Inferior parietal cortex (tissue), 1 donor: ENCODE results near the gene TLL1.
A peak's percentile ranks its signal among the peaks of the same experiment; 100 is the strongest.

Experiments
- DNase-seq: peaks from one replicate; pipeline ENCODE4 v3.0.0-alpha.2; 2016; ENCODE audit errors: extremely low spot score

TLL1 gene

DNA sequence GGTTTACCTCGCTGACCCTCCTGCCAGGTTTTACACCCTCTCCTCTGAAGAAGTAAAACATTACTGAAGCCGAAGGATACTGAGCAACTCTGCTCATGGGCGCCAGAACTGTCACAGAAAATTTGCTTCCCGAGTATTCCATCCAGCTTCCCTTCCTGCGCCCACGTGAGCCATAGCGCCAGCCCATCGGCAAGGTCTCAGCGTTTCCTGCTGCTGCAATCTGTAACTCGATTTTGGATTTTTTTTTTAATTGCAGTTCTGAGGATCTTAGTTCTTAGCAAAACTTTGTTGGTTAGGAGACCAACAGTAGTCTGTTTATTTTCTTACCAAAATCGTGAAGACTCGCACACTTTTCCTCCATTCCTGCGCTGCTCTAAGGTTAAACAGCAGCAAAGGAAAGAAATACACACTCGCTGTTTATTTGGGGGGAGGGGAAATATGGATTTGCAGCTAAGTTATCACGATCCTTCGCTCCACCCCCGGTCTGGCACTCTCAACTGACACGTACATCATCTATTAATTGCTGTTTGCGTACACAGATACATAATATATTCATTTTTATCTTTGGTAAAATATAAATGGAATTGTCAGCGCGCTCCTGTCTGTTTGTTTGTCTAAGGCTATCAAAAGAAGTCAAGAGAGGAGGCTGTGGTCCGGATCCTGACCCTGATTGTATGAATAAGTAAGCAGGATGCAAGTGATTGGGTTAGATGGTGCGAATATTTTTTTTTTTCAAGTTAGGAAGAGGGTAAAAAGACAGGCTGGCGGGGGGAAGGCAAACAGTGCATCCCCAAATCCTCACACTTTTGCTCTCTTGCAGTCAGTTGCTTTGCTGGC is at the start of gene TLL1:
Gene TLL1, plus strand, starts transcription at position 777 of the 837 bp plus-strand sequence. CDS start 668 bp downstream, outside the sequence.
- peak; percentile 36 for DNase-seq

DNA sequence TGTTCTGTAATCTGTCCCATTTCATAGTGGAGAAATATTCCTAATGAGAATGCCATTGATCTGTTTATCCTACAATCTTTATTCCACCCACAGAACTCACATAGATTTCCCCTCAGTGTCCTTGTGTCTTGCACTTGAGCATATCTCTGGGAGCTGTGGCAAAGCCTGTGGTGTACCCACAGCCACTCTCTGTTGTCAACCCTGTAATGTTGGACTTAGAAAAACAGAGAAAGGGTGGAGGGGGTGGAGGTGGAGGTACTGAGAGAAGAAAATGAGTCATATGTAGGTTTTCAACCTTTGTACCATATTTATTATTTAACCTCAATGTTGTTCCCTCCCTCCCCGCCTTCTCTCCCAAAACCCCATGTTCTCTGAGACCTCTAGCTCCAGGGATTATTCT is 46.9 kb upstream of the TLL1 start:
- no peak for DNase-seq

DNA sequence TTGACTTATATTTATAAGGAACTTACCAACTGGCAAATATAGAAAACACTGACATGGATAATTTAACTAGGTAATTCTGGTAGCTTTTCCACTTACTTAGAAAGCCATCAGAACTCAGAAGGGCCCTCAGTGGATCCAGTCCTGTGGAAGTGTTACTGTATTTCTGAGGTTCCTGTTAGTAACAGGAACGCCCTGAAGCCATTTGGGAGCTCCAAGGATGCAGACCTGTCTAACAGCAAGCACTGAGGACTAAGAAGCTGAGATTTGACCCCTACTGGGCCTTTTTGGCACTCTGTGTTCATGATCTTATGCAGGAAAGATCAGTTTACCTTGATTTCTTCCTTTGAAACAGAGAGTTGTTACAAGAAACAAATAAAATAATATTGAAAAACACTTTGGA is 46.0 kb upstream of the TLL1 start:
- no peak for DNase-seq

DNA sequence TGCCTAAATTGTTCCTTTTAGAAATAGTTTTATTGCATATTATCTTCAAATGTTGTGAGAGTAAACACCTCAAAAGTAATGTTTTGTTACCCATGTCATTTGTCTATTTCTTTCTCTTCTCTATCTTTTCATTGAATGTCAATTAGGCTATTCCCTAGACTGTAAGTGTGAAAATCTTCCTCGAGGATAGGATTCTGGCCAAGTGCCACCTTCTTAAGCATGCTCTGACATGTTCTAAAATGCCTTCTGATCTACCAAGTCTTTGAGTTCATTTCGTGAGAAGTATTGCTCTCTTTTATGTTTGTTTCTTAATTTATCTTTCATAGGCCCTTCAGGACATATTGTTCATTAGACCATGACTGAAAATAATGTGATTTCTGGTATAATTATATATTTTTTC is 44.1 kb upstream of the TLL1 start:
- no peak for DNase-seq

DNA sequence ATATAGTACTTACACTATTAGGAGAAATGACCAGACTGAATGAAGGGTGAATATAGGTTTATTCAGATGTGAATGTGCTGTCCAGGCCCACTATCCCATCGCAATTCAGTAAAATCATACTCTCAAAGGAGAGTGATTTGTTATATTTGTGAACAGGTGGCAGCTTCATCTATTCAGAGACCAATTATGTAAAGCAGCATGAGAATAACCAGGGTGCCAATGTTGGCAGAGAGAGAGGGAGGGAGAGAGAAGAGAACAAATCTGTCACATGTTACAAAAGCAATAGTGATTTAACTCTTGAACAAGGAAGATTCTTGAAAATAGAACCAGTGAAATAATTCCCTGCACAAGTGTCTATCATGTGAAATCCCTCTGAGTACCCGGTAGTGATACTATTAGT is 38.9 kb upstream of the TLL1 start:
- DNase-seq: no peak

DNA sequence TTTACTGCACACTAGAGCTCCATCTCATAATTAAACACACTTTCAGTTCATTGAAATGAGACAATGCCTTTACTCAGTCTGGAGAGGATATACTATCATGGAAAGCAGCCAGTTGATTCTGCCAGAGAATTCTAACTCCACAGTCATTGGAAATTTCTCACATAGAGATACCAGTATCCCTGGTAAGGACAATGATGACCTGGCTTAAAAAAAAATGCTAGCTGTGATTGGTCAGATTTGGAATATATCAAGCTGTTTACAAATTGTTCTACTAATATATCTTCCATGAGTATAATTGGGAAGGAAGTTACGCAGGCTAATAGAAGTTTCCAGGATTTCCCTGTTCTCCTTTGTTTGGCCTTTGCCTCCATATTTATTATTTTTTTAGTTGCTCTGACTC is 34.5 kb upstream of the TLL1 start:
- DNase-seq: no peak

DNA sequence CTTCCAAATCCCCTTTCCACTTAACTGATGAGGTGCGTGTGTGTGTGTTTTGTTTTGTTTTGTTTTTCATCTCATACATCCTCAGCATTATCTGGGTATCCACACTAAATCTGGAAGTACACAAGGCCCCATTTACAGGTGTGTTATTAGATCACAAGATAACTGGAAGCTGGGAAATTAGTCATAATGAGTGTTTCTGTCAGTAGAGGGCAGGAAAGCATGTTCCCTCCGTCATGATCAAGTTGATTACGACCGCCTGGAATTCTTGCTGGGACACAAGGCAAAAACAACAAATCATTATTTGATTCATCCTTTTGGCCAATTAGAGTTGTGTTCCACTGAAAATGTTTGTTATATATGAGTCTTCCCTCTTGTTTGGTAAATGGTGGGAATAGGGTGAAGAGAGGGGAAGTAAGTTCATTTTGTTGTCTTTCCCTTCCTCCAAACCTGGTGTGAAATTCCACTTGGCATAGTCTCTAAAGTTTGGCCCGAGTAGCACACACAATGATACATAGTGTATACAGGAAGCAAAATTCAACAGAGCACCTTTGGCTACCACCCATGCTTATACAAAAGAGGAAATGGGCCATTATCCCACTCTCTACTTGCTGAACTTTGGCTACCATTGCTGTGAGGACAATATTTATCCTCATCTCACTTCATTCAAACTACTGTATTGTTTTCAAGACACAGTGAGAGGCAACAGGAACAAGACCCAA is 33.3 kb upstream of the TLL1 start:
- no peak for DNase-seq

DNA sequence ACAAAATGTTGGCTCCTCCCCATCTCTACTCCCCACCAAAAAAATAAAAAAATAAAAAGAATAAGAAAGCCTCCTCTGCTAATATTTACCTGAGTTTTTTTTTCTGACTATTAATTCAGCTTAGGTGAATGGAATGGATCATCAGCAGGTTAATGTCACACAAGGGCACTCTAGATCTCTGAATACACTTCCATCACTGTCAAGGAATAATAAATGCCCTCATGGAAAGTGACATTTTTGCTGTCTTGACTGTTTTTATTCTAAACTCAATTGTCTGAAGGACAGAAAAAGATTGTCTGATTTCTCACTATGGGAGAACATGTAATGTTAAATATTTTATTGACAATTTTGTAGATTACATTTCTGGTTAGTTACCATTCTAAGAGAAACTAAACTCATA is 30.4 kb upstream of the TLL1 start:
- no peak for DNase-seq

DNA sequence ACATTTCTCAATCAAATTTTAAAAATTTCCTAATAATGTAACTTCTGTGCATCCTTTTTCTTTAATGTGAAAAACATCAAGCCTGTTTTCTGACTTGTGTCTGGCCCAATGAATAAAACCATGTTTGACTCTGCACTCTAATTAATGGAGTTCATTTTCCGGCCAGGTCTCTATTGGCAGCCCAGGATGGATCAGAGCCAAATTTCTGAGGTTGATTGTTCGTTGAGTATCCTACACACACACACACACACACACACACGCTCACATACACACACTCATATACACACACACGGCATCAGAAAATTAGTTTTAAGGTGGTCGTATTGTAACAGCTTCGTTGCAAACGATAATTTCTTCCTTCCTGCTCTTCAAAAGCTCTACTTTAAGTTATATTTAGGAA is 28.9 kb upstream of the TLL1 start:
- no peak for DNase-seq

DNA sequence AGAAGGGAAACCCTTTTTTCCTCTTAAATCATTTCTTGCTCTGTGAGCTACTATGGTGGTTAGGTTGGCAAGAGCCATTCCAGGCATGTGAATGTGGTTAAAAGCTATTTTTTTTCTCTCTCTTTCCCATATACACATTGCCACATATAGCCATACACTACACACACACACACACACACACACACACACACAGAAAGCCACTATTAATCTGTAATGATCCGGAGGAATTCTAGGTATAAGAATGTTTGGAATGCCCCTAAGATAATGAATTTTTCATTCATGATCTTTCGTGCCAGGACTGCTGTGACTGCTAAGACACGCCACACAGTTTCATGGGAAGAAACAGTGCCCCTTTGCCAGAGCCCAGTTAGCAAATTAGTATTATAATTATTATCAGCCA is 21.8 kb upstream of the TLL1 start:
- DNase-seq: no peak

DNA sequence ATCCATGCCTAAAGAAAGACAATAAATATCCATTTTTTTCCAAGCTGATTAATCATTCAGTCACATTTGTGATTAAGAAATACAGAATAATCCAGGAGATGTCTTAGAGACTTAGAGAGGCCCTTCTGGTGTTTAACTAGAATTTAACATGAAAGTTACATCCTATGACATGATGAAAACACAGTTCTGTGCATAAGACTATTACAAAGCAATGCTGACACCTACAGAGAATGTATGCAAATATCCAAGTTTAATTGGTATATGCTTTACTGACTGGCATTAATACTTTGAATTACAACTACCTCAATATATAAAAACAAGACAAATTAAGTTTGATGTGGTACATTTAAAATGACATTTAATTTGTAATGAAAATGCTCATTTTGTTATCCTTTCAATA is 17.8 kb upstream of the TLL1 start:
- no peak for DNase-seq

DNA sequence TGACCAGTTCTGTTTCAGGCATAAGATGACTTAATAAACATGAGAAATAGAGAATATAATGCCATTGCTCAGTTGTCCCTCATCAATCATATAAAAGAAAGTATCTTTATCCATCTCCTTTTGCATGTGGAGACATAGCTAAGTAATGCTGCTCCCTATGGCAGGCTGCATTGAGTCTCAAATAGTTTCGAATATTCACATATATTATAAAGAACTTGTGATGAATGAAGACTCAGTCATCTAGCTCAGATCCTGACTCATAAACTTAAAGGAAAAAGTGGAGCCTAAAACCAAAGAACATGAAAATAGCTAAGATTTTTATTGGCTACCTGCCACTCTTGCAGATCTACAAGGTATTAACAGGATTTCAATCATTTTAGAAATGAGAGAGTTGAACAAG is 11.7 kb upstream of the TLL1 start:
- no peak for DNase-seq

DNA sequence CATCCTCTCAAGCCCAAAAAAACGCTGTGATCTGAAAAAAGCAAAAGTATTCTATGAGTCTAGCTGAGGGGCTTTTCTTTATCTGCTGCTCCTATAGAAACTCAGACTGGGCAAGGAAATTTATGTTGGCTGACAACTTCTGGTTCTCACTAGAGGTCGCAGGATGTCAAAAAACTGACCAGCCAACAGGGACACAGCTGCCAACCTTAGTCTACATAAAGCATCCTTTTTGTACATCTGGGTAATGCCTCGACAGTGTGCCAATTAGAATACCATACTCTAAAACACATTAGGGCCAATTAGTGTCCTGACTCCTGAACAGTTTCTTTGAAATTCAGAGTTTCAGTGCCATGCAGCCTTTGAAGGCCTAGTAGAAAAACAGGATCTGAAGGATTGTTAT is 8.8 kb upstream of the TLL1 start:
- DNase-seq: no peak

DNA sequence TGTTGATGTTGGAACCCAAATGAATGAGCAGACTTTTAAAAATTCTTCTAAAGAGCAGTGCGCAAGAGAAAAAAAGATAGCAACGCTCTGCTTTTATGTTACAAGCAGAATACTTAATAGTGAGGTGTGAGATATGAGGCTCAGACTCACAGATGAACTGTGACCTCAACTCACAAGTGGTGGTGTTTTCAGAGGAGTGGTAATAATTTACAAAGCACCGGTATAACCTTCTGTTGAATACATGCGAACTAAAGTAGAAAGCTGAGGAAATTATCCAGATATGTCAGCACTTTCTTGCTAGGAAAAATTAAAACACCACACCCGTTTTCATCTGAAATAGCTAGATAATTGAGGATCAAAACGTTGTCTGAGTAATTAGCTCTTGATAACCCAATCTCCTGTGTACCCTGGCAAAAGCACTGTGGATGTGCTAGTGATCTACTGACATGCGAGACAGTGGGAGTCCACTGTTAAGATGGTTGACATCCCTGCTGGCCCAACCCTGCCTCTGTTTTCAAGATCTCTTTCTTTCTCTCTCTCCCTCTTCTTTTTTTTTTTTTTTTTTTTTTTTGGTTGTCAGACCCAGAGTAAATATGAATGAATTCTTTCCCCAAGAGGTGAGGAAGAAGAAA is 6.9 kb upstream of the TLL1 start:
- no peak for DNase-seq

DNA sequence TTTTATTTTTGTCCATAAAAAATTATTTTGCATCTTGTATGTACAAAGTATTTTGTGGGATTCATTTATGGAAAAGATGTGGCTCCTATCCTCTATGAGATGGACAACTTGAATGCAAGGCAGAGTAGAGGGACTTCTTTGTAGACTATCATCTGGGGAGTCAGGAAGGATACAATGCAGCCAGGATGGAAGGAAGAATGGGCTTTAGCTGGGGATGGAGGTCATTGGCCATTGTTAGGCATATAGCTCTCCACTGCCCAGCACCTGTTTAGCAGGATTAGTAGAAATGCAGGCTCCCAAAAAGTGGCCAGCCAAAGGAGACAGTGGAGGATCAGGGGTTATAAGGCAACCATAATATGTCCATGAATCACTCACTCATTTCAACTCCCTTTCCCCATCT is 5.1 kb upstream of the TLL1 start:
- no peak for DNase-seq

DNA sequence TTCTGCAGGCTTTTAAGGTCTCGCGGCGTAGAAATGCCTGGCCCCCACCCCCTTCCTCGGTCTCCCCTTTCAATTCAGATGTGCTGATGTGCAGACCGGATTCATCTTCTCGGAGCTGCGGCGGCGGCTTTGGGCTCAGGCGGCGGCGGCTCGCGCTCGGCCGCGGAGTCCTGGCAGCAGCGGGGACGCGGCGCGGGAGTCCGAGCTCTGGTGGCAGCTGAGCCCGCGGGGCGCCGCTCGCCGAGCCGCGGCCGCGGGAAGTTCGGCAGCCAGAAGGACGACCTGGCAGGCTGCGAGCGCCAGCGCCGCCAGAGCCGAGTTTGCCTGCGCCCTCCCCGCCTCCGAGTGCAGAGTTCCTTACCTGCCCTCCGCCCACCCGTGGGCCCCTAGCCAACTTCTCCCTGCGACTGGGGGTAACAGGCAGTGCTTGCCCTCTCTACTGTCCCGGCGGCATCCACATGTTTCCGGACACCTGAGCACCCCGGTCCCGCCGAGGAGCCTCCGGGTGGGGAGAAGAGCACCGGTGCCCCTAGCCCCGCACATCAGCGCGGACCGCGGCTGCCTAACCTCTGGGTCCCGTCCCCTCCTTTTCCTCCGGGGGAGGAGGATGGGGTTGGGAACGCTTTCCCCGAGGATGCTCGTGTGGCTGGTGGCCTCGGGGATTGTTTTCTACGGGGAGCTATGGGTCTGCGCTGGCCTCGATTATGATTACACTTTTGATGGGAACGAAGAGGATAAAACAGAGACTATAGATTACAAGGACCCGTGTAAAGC is 448 bp downstream of the TLL1 start:
- no peak for DNase-seq

DNA sequence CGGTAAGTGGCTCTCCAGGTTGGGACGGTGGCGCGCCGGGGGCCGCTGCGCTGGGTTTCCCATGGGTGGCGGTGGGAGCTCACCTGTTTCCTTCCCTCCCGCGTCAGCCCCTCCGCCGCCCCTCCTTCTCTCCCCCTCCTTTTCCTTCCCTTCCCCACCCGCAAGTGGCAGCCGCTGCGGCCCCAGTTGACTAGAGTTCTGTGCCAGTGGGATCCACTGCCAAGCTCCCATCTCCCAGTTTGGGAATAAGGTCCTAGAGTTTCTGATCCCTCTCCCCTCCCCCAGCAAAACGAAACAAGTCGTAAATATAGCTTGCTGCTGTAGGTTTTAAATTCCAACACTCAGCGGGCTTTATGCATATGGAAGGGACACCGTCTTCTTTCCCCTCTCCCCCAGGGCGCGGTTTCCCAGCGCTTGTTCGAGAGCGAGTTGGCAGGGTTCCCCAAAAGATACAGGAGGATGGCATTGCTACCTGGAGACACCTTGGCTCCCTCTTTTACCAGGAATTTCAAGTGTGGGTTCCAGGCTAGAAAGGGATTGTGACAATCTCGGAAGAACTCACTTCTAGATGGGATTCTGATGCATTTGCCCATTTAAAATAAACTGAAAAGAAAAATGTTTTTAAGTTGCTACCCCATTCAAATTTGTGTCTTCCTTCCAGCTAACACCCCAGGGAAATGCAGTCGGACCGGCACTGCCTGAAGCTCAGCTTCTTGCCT is 1.2 kb downstream of the TLL1 start:
- no peak for DNase-seq

DNA sequence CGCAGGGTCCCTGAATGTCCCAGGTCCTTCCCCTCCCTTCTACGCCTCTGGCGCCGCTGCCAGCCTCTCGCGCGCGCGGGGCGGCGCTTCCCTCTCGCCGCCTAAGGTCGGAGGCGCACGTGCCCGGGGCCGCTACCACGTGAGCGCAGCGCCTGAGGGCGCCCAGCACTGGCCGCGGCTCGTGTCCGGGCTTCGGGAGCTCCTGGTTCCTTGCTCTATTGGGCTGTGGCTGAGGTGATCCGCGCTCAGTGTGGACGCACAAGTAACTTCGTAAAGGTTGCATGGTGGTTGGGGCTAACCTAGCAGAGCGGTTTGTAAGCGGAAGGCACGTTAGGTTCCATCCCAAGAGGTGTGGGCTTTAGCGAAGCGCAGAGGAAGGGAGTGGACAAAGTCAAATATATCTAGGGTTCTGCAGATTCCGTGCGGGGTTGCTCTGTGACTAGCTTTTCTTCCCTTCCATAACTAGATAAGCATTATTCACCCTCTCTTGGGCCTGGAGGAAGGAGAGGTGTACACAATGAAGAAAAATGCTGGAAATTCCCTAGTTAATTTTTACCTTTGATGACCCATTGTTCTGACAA is 1.8 kb downstream of the TLL1 start:
- DNase-seq: no peak

DNA sequence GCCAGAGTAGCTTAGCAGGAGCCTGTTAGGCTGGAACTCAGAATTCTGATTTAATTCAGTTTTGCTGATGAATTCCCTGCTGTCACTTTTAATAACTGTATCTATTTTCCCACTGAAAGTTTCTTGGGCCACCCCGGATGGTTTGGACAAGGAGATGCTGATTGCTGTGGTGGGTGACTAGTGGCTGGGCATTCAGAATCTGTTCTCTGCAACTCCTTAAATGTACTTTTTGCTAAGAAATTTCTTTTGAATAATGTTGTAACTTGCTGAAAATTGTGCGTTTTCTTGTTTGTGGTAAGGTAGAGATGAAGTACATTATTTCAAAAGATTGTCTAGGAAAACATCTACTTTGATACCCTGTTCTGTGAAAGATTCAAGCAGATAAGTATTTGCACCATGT is 2.4 kb downstream of the TLL1 start:
- no peak for DNase-seq

DNA sequence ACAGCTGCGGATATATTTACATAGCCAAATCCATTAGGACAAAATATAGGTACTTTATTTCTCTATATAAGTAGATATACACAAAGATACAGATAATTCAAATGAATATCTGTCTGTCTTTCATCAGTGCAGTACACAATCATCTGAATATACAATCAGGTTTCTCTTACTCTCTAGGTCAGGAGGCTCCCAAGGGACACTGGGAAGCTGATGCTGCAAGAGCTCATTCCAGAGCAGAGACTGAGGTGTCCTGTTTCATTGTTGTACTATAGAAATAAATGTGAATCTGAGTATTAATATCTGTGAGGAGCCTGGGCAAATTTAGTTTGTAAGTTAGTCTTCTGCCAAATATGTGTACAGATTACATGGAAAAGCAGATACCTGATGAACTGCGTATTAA is 4.2 kb downstream of the TLL1 start:
- DNase-seq: no peak

DNA sequence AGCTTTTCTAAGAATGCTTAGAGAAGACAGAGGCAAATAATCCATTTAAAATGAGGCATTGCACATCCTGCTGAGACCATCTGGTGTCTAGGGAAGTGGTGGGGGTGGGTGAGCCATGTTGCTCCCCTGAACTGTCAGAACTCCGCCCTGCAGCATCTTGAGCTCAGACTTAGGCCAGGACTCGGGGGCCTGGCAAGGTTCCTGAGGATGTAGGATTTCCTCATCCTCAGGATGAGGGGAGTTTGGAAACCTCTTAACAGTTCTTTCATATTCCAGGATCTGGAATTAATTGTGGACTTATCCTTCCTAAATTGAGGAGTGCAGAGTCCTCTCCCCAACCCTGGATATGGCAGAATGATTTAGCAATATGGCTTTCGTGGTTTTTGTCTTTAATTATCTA is 6.6 kb downstream of the TLL1 start:
- DNase-seq: no peak
